ENCODE data around the gene IL34.

The IL34 gene

GRCh38 chr16:70675851-70676513 lies 29.6 kb downstream of the IL34 start:
- Histone ChIP-seq H3K27ac (ENCODE audit: low read length) (no peak overlapping the region), H3K9me3 (ENCODE audit: insufficient read depth, low read depth, low read length) (no peaks in the 10 kb centered on the region), H3K36me3 (ENCODE audit: insufficient read depth, low read depth, low read length) (peaks cover 44% of the 10 kb centered on the region), H3K27me3 (ENCODE audit: insufficient read depth, low read length) (no peaks in the 10 kb centered on the region), H3K4me1 (ENCODE audit: insufficient read depth, low read length) (no peaks in the 10 kb centered on the region), H3K9ac (ENCODE audit: low read depth, low read length) (no peak overlapping the region), H3K4me3 (ENCODE audit: low read length) (no peak overlapping the region)

GRCh38 chr16:70676675-70677498 lies 30.5 kb downstream of the IL34 start:
- H3K9me3 ChIP-seq (ENCODE audit: insufficient read depth, low read depth, low read length): no peaks in the 10 kb centered on the region
- H3K36me3 ChIP-seq (ENCODE audit: insufficient read depth, low read depth, low read length): peaks cover 39% of the 10 kb centered on the region
- no peak overlapping the region for H3K4me3 ChIP-seq (ENCODE audit: low read length)
- H3K27me3 ChIP-seq (ENCODE audit: insufficient read depth, low read length): no peaks in the 10 kb centered on the region
- no peaks in the 10 kb centered on the region for H3K4me1 ChIP-seq (ENCODE audit: insufficient read depth, low read length)
- no peak overlapping the region for H3K27ac ChIP-seq (ENCODE audit: low read length)
- no peak overlapping the region for H3K9ac ChIP-seq (ENCODE audit: low read depth, low read length)

DNA sequence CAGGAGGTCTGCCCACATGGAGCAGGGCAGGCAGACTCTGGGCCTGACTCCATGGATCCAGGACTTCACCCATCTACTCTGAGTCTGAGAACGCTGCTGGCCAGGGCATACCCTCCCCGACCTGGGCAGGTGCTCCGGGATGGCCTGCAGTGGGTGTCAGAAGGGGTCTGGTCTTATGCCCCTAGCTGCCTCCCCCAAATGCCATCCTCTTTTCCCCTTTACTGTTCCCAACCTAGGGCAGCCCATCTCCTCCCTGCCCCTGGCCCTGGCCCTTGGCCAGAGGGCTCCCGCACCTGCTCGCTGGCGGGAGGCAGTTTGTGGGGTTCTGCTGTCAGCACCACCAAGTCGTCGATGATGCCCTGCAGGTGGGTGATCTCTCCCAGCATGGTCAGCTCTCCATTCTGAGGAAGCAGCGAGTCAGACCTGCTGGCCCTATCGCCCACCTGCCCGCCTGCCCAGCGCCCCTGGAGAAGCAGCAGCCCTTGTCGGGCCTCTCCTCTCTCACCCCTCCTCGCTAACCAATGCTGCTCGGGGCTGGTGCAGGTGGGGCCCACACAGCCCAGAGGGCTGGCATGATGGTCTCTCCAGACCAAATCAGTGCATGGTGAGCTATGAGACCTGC lies 31.3 kb downstream of the IL34 start:
- Histone ChIP-seq H3K27me3 (ENCODE audit: insufficient read depth, low read length) (no peaks in the 10 kb centered on the region), H3K9me3 (ENCODE audit: insufficient read depth, low read depth, low read length) (no peaks in the 10 kb centered on the region), H3K27ac (ENCODE audit: low read length) (no peak overlapping the region), H3K4me3 (ENCODE audit: low read length) (no peak overlapping the region), H3K4me1 (ENCODE audit: insufficient read depth, low read length) (no peaks in the 10 kb centered on the region), H3K9ac (ENCODE audit: low read depth, low read length) (no peak overlapping the region), H3K36me3 (ENCODE audit: insufficient read depth, low read depth, low read length) (peaks cover 37% of the 10 kb centered on the region)

DNA sequence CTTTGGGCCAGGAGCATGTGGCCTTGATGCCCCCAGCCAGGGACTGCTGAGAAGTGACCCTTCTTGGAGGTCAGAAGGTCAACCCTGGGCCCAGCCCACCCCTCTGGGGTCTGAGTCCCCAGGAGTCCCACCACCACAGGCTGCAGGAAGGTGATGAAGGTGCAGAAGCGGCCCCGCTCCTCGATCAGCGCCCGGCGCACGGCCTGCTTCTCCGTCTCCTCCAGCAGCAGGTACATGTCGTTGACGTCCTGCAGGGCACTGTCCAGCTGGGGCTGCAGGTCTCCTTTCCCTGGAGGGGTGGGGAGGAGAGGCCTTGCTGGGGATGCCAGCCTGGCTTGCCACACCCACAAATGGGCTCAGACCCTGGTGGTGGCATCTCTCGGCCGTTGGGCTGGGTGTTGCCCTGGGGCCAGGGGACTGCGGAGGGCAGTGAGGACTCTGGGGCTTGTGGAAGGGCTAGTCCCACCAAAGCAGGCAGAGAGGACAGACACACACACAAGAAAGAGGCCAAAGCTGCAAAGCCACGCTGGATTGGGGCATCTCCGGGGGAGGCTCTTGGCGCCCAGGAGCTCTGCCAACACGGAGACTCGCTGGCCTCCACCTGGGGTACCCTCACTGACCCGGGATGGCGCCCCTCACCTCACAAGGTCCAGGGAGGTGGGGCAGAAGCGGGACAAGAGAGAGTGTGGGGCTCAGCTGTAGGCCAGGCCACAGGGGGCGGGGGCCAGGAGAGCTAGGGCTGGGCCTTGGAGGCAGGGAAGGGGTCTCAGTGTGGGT lies 31.9 kb downstream of the IL34 start:
- no peak overlapping the region for H3K27ac ChIP-seq (ENCODE audit: low read length)
- peaks cover 30% of the 10 kb centered on the region for H3K36me3 ChIP-seq (ENCODE audit: insufficient read depth, low read depth, low read length)
- H3K27me3 ChIP-seq (ENCODE audit: insufficient read depth, low read length): no peaks in the 10 kb centered on the region

DNA sequence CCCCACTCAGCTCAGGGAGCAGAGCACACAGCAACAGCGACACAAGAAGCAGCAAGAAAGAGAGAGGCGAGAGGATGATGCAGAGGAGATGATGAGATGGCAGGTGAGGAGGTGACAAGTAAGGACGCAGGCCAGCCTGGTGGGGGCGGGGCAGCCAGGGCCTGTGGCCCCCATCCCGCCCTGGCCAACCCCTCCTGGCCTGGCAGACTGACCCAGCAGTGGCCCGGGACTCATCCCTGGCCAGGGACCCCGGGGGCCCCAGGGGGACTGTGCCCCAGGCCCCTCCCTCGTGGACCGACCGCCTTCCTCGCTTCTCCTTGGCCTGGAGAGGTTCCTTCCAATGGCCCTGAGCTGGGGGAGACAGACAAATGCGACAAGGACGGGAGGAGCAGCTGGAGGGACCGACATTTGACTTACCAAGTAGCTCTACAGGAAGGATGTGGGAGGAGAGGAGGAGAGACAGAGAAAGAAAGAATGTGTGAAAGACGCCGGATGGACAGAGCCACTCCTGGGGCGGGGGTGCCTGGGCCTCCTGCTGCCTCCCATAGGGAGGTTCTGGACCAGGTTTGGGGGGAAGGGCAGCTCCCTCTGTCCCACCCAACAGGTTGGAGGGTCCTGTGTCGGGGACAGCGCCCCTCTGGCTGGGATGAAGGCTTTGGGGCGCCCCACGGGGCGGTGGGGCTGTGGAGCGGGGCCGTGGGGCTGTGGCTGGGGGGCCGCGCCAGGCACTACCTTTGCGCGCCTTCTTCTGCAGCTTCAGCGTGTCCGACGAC lies 32.7 kb downstream of the IL34 start:
- Histone ChIP-seq H3K27me3 (ENCODE audit: insufficient read depth, low read length) (no peaks in the 10 kb centered on the region), H3K36me3 (ENCODE audit: insufficient read depth, low read depth, low read length) (peaks cover 22% of the 10 kb centered on the region), H3K9ac (ENCODE audit: low read depth, low read length) (no peak overlapping the region), H3K9me3 (ENCODE audit: insufficient read depth, low read depth, low read length) (no peaks in the 10 kb centered on the region), H3K4me3 (ENCODE audit: low read length) (no peak overlapping the region), H3K4me1 (ENCODE audit: insufficient read depth, low read length) (no peaks in the 10 kb centered on the region), H3K27ac (ENCODE audit: low read length) (no peak overlapping the region)

More for the DNA sequence above, 31.9 kb downstream of the IL34 start:
- no peak overlapping the region for H3K9ac ChIP-seq (ENCODE audit: low read depth, low read length)
- no peak overlapping the region for H3K4me3 ChIP-seq (ENCODE audit: low read length)
- H3K9me3 ChIP-seq (ENCODE audit: insufficient read depth, low read depth, low read length): no peaks in the 10 kb centered on the region
- no peaks in the 10 kb centered on the region for H3K4me1 ChIP-seq (ENCODE audit: insufficient read depth, low read length)

GRCh38 chr16:70679671-70680494 lies 33.5 kb downstream of the IL34 start:
- peak overlapping the region; percentile 22; the same call in 1 of the 2 replicates for H3K4me3 ChIP-seq (ENCODE audit: low read length)
- H3K27me3 ChIP-seq (ENCODE audit: insufficient read depth, low read length): peaks cover 3% of the 10 kb centered on the region; the same call in 1 of the 2 replicates
- H3K4me1 ChIP-seq (ENCODE audit: insufficient read depth, low read length): peaks cover 5% of the 10 kb centered on the region; the same call in 1 of the 2 replicates
- peaks cover 19% of the 10 kb centered on the region for H3K36me3 ChIP-seq (ENCODE audit: insufficient read depth, low read depth, low read length)
- no peaks in the 10 kb centered on the region for H3K9me3 ChIP-seq (ENCODE audit: insufficient read depth, low read depth, low read length)
- no peak overlapping the region for H3K27ac ChIP-seq (ENCODE audit: low read length)
- H3K9ac ChIP-seq (ENCODE audit: low read depth, low read length): no peak overlapping the region

GRCh38 chr16:70680495-70681381 lies 34.4 kb downstream of the IL34 start:
- peaks cover 19% of the 10 kb centered on the region for H3K36me3 ChIP-seq (ENCODE audit: insufficient read depth, low read depth, low read length)
- H3K27me3 ChIP-seq (ENCODE audit: insufficient read depth, low read length): peaks cover 8% of the 10 kb centered on the region; the same call in 1 of the 2 replicates
- no peak overlapping the region for H3K9ac ChIP-seq (ENCODE audit: low read depth, low read length)
- H3K4me1 ChIP-seq (ENCODE audit: insufficient read depth, low read length): peaks cover 6% of the 10 kb centered on the region; the same call in 1 of the 2 replicates
- H3K9me3 ChIP-seq (ENCODE audit: insufficient read depth, low read depth, low read length): no peaks in the 10 kb centered on the region
- H3K27ac ChIP-seq (ENCODE audit: low read length): no peak overlapping the region
- H3K4me3 ChIP-seq (ENCODE audit: low read length): peak overlapping the region; percentile 22; the same call in 1 of the 2 replicates

GRCh38 chr16:70681382-70682238 lies 35.3 kb downstream of the IL34 start:
- Histone ChIP-seq H3K4me3 (ENCODE audit: low read length) (no peak overlapping the region), H3K27ac (ENCODE audit: low read length) (no peak overlapping the region), H3K9ac (ENCODE audit: low read depth, low read length) (no peak overlapping the region), H3K36me3 (ENCODE audit: insufficient read depth, low read depth, low read length) (peaks cover 14% of the 10 kb centered on the region; the same call in 1 of the 2 replicates), H3K27me3 (ENCODE audit: insufficient read depth, low read length) (peaks cover 13% of the 10 kb centered on the region; the same call in 1 of the 2 replicates), H3K9me3 (ENCODE audit: insufficient read depth, low read depth, low read length) (no peaks in the 10 kb centered on the region), H3K4me1 (ENCODE audit: insufficient read depth, low read length) (peaks cover 8% of the 10 kb centered on the region; the same call in 1 of the 2 replicates)

All from iPS-20b (cell line).